ENCODE data around the gene MMP10.

DNA sequence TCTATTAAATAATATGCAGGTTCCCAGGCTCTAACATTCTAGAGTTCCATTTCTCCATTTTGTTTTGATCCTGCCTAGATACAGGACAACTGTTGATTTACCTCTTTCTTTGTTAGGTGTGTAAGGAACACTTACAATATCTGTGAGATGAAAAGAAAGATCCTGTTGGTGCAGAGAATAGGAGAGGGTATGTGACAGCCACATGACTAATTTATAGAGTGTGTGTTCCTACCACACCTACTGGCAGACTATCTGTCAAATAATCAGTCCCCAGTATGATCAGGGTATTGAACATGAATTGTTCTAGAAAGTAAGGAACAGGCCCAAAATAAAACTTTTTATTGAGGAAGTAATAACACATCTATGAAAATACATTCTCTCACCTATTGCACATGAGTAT, 10.2 kb downstream of the MMP10 start:
- TF ChIP-seq, protein P1, sequence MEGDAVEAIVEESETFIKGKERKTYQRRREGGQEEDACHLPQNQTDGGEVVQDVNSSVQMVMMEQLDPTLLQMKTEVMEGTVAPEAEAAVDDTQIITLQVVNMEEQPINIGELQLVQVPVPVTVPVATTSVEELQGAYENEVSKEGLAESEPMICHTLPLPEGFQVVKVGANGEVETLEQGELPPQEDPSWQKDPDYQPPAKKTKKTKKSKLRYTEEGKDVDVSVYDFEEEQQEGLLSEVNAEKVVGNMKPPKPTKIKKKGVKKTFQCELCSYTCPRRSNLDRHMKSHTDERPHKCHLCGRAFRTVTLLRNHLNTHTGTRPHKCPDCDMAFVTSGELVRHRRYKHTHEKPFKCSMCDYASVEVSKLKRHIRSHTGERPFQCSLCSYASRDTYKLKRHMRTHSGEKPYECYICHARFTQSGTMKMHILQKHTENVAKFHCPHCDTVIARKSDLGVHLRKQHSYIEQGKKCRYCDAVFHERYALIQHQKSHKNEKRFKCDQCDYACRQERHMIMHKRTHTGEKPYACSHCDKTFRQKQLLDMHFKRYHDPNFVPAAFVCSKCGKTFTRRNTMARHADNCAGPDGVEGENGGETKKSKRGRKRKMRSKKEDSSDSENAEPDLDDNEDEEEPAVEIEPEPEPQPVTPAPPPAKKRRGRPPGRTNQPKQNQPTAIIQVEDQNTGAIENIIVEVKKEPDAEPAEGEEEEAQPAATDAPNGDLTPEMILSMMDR (IDR thresholded peaks at IDR 0.05; ENCODE audit: low read depth, low read length) = no peak
- TF ChIP-seq EZH2phosphoT487 (IDR thresholded peaks at IDR 0.05; ENCODE audit: low read depth) = no peak

Data from OCI-LY3 (cell line).